Stimulated activated CD8-positive, alpha-beta memory T cell treated with anti-CD3 and anti-CD28 coated beads, Interleukin-4, amount 100 ng/mL, for 1 hour (primary cell): Measurements from ENCODE around the gene NCOA5.
"Not testable (repeated sequence)": the region's sequence is repeated elsewhere in the genome, so short reads cannot be mapped to it uniquely, and the experiment has no call there.

Experiments
- DNase-seq, 2 donors: peaks; one replicate each; pipeline ENCODE4 v3.0.0-alpha.2; 2020; ENCODE audit warnings: low read depth in 2 of 2, low spot score in 1 of 2

Gene NCOA5

DNA sequence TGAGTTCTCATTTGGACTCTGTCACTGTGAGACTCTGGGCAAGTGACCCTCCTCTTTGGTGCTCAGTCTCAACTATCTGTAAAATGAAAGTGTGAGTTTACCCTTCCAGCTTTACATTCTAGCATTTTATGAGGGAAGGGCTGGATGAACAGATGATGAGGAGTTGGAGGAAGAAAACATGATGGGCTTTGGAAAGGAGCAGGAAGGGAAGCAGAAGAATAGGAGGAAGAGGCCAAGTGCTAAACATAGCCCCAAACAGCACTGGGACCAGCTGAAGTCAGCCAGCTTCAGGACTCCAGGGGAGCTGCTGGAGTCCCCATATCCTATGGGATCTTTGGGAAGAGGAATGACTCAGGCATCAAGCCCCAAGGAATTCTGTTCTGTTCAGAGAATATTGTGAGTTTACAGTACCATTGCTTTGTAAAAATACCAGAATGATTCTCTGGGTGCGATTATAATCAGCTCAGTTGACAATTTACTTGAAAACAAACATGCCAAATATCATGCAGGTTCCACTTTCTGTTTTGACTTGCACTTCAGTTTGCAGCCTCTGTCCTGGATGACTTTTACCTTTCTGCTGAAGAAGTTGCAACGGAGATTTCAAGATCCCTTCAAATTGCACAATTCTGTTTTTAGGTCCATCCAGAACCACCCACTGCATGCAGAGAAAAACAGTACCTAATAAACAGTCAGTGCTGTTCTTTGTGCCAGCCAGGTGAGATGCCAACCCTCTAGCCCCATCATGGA, 31.6 kb upstream of the NCOA5 start:
- DNase-seq: no peak

DNA sequence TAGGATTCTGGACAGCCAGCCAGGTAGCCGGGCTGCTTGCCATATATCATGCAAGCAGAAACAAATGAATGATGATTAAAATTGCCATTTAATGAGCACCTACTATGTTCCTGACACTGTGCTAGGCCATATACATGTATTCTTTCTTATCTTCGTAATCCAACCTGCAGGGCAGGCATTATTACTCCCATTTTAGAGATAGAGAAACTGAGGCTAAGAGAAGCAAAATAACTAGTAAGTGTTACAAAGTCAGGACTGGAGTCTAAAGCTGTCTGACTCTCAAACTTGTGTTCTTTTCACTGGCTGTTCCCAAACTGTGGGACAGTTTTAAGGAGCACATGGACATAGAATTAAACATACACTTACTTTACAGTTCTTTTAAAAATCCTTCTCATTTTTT, 30.4 kb upstream of the NCOA5 start:
- DNase-seq: no peak

DNA sequence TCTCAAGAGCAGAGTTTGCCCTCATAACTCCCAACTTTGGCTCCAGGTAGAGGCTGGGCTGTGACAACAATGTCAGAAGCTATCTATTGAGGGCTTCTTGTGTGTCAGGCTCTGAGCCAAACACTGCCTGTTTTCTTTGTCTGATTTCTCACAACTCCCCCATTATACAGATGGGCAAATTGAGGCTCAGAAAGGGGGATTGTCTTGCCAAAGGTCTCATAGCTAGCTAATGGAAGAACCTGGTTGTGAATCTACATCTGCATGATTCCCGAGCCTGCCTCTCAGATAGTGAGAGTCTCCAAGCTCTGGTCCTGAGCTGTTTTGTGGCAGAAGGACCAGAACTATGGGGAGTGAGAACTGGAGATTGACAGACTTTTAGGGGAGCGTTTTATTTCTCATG, 29.8 kb upstream of the NCOA5 start:
- no peak for DNase-seq

DNA sequence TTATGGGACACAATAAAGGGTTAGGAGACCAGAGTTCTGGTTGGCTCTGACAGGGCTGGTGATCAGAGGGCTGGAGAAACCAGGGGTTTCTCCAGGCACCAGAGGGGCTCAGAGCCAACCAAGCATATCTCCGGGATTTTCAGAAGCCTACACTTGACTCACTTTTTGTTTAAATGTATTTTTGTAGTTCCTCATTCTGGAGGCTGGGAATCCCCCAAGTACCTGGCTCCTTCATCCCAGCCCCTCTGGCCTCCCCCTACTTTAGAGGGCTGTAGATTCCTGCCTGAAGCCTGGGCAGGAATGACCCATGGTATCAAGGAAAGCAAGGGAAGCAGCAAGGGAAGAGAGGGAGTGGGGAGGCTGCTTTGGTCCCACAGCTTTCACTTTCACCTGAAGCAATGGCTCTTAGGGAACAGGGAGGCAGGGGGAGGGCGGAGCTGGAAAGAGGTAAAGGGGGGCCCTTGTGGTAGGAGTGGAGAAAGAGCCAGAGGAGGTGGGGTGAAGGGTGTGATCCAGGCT, 29.3 kb upstream of the NCOA5 start:
- no peak for DNase-seq

DNA sequence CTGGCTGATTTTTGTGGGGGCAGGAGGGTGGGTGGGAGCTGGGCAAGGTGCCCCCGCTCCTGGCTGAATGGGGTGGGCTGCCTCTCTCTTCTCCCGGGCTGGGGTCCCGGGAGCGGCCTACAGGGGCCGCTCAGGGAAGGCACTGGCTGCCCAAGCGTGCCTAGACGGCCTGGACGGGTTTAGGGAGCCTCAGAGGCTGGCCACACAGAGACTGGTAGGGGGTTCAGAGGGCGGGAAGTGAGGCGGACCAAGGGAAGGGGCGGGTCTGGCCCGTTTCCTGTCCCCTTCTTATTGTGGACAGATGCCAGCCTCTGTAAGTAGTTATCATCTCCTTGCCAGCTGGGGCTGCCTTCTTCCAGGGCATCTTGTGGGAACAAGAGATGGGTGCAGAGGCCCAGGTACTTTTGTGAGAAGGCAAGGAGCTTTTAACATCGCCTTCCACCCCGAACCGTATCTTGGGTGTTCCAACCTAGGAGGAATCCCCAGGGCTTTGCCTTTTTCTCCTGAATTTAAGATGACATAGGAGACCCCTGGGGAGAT, 28.8 kb upstream of the NCOA5 start:
- DNase-seq: no peak

DNA sequence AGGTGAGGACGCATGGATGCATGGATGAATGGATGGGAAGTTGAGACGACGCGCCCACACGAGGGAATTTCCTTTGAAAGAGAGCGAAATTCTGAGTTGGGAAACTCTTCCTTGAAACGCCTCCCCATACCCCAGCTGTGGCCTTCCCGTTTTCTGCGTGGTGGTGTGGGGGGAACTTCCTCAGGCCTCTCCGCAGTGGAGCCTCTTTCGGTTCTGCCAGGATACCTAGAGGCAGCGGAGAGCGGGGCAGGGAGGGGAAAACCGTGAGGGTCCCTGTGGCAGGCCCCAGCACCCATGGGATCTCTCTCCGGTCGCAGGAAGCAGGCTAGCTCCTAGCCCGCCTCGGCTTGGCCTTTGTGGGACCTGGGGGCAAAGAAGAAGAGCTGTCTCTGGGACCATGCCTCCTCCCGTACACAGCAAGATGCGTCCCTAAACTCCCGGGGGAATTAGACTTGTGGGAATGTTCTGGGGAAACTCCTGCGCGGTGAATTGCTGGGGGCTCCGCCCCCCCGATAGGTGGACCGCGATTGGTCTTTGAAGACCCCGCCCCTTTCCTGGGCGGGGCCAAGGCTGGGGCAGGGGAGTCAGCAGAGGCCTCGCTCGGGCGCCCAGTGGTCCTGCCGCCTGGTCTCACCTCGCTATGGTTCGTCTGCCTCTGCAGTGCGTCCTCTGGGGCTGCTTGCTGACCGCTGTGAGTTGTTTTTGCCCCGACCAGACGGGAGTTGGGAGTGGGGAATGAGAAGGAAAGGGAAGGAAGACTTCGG, 28.1 kb upstream of the NCOA5 start, which contains the start of gene CD40:
Gene CD40, plus strand, starts transcription at position 611 of the 764 bp plus-strand sequence. Its CDS starts 30 bp downstream, at position 641.
- peak; percentile 37 to 46 for DNase-seq

DNA sequence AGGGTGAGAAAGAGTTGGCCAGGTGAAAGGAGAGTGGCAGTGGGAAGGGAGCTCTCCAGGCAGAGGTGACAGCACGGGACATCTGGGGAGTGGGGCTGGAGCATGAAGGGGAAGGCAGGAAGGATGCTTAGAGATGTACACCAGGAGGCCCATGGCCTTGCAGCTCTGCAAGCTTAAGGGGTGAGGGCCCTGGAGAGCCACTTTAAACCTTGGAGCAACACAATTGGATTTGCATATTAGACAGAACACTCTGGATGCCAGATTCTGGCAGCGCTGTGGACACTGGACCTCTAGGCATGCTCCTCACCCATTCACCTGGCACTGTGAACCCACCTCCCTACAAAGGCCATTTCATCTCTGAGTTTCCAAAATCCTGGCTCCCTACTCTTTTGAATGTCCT, 24.7 kb upstream of the NCOA5 start:
- DNase-seq: no peak

DNA sequence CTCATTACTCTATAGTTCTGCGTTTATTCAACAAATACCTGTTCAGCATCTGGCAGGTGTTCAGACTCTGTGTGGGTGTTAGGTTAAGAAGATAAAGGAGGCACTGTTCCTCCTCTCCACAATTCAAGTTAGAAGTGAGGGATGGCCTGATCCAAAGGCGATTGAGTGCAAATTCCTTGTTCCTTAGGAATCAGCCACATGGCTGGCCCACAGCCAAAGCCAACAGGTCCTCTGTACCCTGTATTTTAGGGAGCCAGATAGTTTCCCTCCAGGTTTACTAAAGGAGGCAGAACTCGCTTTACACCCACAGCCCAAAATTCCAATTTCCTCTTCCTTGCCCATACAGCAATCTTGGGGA, 23.3 kb upstream of the NCOA5 start:
- DNase-seq: no peak

DNA sequence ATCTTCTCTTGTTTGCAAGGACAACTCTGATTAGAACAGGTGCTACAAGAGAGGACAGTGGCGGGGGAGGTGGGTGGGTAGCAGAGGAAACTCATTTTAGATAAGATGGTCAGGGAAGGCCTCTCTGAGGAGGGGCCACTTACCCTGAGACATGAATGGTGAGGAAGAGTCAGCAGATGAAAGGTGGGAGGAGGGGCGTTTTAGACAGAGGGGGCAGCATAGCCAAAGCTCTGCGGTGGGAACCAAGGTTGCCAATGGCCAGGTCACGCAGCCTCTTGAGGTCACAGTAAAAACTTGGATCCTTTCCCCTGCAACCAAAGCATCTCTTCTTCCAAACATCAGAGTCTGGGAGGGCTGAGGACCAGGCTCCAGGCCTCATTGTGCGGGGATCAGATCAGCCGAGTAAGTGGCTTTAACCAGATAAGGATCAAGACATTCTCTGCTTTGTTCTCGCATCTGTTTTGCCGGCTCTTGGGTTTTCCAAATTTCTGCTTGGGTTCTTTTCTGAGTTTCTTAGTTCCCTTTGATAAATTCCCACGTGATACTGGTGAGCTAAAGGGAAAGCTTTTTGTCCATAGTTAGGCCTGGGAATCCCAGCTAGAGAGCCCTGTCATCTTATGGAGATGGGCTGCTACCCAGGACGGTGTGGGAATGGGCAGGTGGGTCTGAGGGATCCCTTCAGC, 22.8 kb upstream of the NCOA5 start:
- DNase-seq: no peak

DNA sequence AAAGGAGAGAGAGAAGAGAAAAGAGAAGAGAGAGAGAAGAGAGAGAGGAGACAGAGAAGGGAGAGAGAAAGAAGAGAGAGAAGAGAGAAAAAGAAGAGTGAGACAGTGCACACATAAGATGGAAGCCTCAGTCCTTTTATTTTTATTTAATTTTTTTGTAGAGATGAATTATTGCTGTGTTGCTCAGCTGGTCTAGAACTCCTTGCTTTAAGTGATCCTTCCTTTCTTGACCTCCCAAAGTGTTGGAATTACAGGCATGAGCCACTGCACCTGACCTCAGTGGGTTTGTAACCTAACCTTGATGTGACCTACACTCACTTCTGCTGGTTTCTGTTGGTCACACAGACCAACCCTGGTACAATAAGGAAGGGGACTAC, 22.1 kb upstream of the NCOA5 start:
- DNase-seq: no peak

DNA sequence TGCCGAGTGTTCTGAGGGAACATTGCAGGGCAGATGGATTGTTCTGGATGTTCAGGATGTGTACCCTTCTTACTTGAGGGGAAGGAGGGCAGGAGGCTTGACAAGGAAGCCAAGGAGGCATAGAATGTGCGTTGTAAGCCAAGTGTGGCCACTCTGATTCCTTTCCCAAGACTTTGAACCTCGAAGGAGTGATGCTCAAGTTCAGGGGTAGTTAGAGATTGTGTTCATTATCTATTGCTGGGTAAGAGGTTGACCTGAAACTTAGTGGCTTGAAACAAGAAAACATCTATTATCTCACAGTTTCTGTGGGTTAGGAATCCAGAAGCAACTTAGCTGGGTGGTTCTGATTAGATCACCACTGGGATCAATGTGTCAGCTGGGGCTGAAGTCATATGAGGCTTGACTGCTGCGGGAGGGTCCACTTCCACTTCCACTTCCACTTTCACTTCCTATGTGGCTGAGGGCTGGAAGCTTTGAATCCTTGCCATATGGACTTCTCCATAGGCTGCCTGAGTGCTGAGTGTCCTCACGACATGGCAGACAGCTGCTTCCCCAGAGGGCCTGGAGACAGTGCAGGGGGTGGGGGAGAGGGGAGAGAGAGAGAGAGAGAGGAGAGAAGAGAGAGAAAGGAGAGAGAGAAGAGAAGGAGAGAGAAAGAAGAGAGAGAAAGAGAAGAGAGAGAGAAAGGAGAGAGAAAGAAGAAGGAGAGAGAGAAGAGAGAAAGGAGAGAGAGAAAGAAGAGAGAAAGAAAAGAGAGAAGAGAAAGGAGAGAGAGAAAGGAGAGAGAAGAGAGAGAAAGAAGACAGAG, 21.5 kb upstream of the NCOA5 start:
- no peak for DNase-seq

DNA sequence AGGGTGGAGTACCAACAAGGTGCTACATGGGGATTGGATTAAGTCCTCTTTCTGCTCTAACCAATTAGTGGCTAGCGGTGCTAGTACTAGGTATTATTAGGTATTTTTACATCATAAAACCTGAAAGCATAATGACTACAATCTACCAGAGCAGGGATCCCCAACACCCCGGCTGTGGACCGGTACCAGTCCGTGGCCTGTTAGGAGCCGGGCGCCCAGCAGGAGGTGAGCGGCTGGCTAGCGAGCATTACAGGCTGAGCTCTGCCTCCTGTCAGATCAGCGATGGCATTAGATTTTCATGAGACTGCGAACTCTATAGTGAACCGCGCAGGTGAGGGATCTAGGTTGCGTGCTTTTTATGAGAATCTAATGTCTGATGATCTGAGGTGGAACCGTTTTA, 19.2 kb upstream of the NCOA5 start:
- no peak for DNase-seq

DNA sequence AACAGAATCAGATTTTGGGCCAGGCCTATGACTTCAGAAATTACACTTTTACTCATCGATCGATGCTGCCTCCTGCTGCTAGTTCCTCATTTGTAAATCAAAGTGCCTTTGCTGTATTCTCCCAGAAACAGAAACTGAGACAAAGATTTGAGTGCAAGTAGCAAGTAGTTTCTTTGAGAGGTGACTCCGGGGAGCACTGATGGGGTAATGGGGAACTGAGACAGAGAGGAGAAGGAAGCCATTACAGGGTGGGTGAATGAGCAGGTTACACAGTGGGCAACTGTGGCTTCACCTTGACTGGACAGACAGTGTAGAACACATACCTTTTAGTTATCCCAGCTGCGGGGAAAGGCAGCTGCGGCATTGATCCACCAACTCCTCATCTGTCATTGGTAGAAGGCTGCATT, 18.7 kb upstream of the NCOA5 start:
- no peak for DNase-seq

DNA sequence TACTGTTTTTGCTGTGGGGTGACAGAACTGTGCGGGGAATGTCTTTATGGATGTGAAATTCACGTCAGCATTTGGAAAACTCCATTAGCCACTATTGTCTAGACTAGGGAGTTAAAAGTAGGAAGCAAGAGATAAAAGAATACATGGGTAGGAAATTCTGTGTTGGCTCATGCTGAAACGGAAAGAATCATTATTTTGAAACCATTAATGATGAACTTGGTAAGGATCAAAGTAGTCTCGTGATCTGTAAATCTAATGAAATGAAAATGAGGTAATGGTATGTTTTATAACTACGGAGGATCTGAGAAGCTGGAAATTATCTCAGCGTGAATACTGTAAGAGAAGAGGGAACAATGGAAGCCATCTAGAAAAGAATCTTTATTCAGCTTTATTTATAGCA, 17.3 kb upstream of the NCOA5 start:
- no peak for DNase-seq

DNA sequence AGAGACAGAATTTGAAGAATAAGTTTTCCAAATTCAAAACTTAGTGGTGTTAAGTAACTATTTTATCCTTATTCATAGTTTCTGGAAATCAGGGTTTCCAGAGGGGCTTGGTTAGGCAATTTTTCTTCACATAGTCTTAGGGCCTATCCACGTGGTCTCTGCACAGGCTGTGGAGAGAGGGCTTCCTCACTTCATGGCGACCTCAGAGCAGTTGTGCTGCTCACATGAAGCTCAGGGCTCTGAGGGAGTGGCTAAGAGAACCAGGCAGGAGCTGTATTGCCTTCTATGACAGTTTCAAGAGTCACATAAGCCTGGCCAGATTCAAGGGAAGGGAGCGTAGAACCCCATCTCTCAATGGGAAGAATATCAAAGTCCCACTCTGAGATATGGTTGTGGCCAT, 14.5 kb upstream of the NCOA5 start:
- DNase-seq: no peak

DNA sequence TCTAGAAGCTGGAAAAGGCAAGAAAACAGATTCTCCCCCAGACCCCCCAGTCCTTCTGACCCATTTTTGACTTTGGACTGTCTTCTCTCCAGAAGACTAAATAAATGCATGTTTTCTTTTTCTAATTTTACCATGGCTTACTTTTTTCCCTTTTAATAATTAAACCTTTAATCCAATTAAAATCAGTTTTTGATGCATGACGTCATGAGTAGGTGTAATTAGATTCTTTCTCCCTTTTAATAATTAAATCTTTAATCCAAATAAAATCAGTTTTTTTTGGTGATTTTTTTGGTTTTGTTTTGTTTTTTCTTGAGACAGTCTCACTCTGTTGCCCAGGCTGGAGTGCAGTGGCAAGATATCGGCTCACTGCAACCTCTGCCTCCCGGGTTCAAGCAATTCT, 13.2 kb upstream of the NCOA5 start:
- no peak for DNase-seq

DNA sequence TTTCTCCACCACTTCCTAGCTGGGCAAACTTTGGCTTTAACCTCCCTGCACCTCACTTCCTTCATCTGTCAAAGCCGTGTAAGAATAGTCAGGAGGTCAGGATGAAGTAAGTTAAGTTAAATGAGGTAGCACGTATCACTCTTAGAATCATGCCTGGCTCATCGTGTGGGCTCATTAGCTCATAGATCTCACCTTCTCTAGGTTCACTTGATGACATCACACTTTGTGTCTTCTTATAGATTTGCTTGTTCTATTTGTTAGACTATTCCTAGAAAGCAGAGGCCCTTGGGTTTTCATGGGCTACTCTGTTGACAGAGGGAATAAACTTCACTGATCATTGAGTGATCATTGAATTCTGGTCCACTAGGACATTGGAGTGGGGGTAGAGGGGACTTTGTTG, 12.2 kb upstream of the NCOA5 start:
- no peak for DNase-seq

DNA sequence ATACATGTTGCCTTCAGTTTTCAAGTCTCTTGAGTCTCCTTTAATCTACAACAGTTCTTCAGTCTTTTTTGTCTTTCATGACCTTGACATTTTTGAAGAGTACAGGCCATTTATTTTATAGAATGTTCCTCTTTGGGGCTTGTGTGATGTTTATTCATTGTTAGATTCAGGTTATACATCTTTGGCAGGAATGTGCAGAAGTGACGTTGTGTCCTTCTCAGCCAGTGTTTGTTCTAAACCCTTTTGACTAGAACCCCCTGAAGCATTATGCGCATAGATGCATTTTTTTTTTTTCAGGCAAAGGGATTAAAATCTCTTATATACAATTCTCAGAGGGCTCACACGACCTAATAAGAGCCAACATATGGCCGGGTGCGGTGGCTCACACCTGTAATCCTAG, 11.2 kb upstream of the NCOA5 start:
- DNase-seq: no peak

DNA sequence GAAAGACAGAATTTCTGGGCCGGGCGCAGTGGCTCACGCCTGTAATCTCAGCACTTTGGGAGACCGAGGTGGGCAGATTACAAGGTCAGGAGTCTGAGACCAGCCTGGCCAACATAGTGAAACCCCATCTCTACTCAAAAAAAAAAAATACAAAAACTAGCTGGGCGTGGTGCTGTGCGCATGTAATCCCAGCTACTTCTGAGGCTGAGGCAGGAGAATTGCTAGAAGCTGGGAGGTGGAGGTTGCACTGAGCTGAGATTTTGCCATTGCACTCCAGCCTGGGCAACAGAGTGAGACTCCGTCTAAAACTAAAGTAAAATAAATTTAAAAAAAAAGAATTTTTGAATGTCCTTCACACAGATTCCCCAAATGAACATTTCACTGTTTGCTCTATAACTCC, 10.7 kb upstream of the NCOA5 start:
- not testable (repeated sequence) for DNase-seq

DNA sequence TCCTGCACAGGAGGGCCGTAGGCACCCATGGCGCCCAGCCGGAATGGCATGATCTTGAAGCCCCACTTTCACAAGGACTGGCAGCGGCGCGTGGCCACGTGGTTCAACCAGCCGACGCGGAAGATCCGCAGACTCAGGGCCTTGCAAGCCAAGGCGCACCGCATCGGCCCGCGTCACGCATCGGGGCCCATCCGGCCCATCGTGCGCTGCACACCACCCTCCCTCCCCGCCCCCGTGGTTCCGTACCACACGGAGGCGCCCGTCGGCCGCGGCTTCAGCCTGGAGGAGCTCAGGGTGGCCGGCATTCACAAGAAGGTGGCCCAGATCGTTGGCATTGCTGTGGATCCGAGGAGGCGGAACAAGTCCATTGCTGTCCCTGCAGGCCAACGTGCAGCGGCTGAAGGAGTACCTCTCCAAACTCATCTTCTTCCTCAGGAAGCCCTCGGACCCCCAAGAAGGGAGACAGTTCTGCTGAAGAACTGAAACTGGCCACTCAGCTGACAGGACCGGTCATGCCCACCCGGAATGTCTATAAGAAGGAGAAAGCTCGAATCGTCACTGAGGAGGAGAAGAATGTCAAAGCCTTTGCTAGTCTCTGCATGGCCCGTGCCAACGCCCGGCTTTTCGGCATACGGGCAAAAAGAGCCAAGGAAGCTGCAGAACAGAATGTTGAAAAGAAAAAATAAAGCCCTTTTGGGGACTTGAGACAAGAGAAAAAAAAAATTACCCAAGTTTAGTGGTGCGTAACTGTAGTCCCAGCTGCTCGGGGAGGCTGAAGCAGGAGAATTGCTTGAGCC, 9.9 kb upstream of the NCOA5 start:
- no peak for DNase-seq
